ENCODE results near the gene LSS. TPM values are rescaled to one million over a fixed set of nuclear protein-coding genes. Genes with fewer than 3 reads are reported as not detected.

The LSS gene
- total RNA-seq, 2 donors from 2014 or later, result 78.2 to 142 TPM

GRCh38 chr21:46221664-46222435 lies 6.7 kb downstream of the LSS start:
- Histone ChIP-seq H3K36me3 (peaks cover 4% of the 10 kb centered on the region), H3K9ac (ENCODE audit: low read depth in 2 of 2, low read length in 2 of 2) (no peak overlapping the region), H3K9me3 (no peaks in the 10 kb centered on the region), H3K27me3 (no peaks in the 10 kb centered on the region), H3K27ac (no peak overlapping the region), H3K4me3 (no peak overlapping the region), H3K4me1 (no peaks in the 10 kb centered on the region)
- TF ChIP-seq CTCF (IDR thresholded peaks at IDR 0.05), result no peak
- no peak for DNase-seq
- intact Hi-C loops (cut with DNase I), result loop anchor here (10.0 kb wide), 1 partner anchor 103 kb away; the partner anchor contains the start of genes C21orf58 and PCNT

GRCh38 chr21:46220847-46221246 lies 7.7 kb downstream of the LSS start:
- H3K4me3 ChIP-seq, result no peak overlapping the region
- no peak for TF ChIP-seq CTCF (IDR thresholded peaks at IDR 0.05)
- H3K9ac ChIP-seq (ENCODE audit: low read depth in 2 of 2, low read length in 2 of 2), result no peak overlapping the region
- H3K36me3 ChIP-seq, result peaks cover 4% of the 10 kb centered on the region
- no peak for DNase-seq
- H3K4me1 ChIP-seq, result no peaks in the 10 kb centered on the region
- intact Hi-C loops (cut with DNase I), result loop anchor here (10.0 kb wide), 1 partner anchor 104 kb away; the partner anchor contains the start of genes C21orf58 and PCNT
- no peaks in the 10 kb centered on the region for H3K27me3 ChIP-seq
- no peak overlapping the region for H3K27ac ChIP-seq
- no peaks in the 10 kb centered on the region for H3K9me3 ChIP-seq

- intact Hi-C loops (cut with DNase I), result loop anchor here (10.0 kb wide), 1 partner anchor 104 kb away; the partner anchor contains the start of genes C21orf58 and PCNT
- Histone ChIP-seq H3K27ac (no peak overlapping the region), H3K36me3 (peaks cover 4% of the 10 kb centered on the region), H3K9me3 (no peaks in the 10 kb centered on the region), H3K27me3 (no peaks in the 10 kb centered on the region), H3K4me3 (no peak overlapping the region), H3K4me1 (no peaks in the 10 kb centered on the region), H3K9ac (ENCODE audit: low read depth in 2 of 2, low read length in 2 of 2) (no peak overlapping the region)
- no peak for DNase-seq
- no peak for TF ChIP-seq CTCF (IDR thresholded peaks at IDR 0.05)
These were observed 8.2 kb downstream of the LSS start for GRCh38 chr21:46220275-46220810.

GRCh38 chr21:46219591-46220239 lies 8.9 kb downstream of the LSS start:
- Histone ChIP-seq H3K36me3 (peaks cover 4% of the 10 kb centered on the region), H3K27me3 (no peaks in the 10 kb centered on the region), H3K9me3 (no peaks in the 10 kb centered on the region), H3K4me3 (no peak overlapping the region), H3K27ac (no peak overlapping the region), H3K4me1 (no peaks in the 10 kb centered on the region), H3K9ac (ENCODE audit: low read depth in 2 of 2, low read length in 2 of 2) (no peak overlapping the region)
- intact Hi-C loops (cut with DNase I), result loop anchor here (10.0 kb wide), 1 partner anchor 105 kb away; the partner anchor contains the start of genes C21orf58 and PCNT
- no peak for DNase-seq
- TF ChIP-seq CTCF (IDR thresholded peaks at IDR 0.05), result no peak

GRCh38 chr21:46218906-46219590 lies 9.5 kb downstream of the LSS start:
- no peak for DNase-seq
- no peak for TF ChIP-seq CTCF (IDR thresholded peaks at IDR 0.05)
- Histone ChIP-seq H3K27me3 (no peaks in the 10 kb centered on the region), H3K4me3 (no peak overlapping the region), H3K9ac (ENCODE audit: low read depth in 2 of 2, low read length in 2 of 2) (no peak overlapping the region), H3K9me3 (no peaks in the 10 kb centered on the region), H3K36me3 (peaks cover 4% of the 10 kb centered on the region), H3K4me1 (no peaks in the 10 kb centered on the region), H3K27ac (no peak overlapping the region)
- intact Hi-C loops (cut with DNase I), result no loop called here

Measured in colonic mucosa (tissue), 4 donors.